ENCODE measurements around the gene CLOCK. TPM values are rescaled to one million over a fixed set of nuclear protein-coding genes. Genes with fewer than 3 reads are reported as not detected.

CLOCK gene
- total and polyA plus RNA-seq, 5 donors = 12.2 to 44.8 (median 34.9) TPM

- no peak for DNase-seq
- Histone ChIP-seq H3K9me3 (ENCODE audit: control insufficient read depth, low read length) (no peaks in the 10 kb centered on the region), H3K4me1 (ENCODE audit: control insufficient read depth, insufficient read depth, low read length) (no peaks in the 10 kb centered on the region), H3K27me3 (ENCODE audit: control insufficient read depth, insufficient read depth) (no peaks in the 10 kb centered on the region), H3K4me3 (ENCODE audit: low read length) (no peak overlapping the region), H3K27ac (ENCODE audit: low read length) (no peak overlapping the region)
- 94% methylated on average over 2 of the region's 2 CpGs for WGBS
- no peak for ATAC-seq
- intact Hi-C loops (cut with DNase I) = no loop called here
These were observed 29.0 kb downstream of the CLOCK start for GRCh38 chr4:55517526-55518229.

GRCh38 chr4:55512922-55513571 lies 33.7 kb downstream of the CLOCK start:
- no peaks in the 10 kb centered on the region for H3K27me3 ChIP-seq (ENCODE audit: control insufficient read depth, insufficient read depth)
- WGBS = 97% methylated on average over 1 of the region's 1 CpG
- H3K9me3 ChIP-seq (ENCODE audit: control insufficient read depth, low read length) = no peaks in the 10 kb centered on the region
- H3K4me3 ChIP-seq (ENCODE audit: low read length) = no peak overlapping the region
- no peak overlapping the region for H3K27ac ChIP-seq (ENCODE audit: low read length)
- DNase-seq = no peak
- ATAC-seq = no peak
- intact Hi-C loops (cut with DNase I) = no loop called here
- no peaks in the 10 kb centered on the region for H3K4me1 ChIP-seq (ENCODE audit: control insufficient read depth, insufficient read depth, low read length)

GRCh38 chr4:55512077-55512476 lies 34.6 kb downstream of the CLOCK start:
- Histone ChIP-seq H3K27me3 (ENCODE audit: control insufficient read depth, insufficient read depth) (no peaks in the 10 kb centered on the region), H3K9me3 (ENCODE audit: control insufficient read depth, low read length) (no peaks in the 10 kb centered on the region), H3K4me1 (ENCODE audit: control insufficient read depth, insufficient read depth, low read length) (no peaks in the 10 kb centered on the region), H3K4me3 (ENCODE audit: low read length) (no peak overlapping the region), H3K27ac (ENCODE audit: low read length) (no peak overlapping the region)
- DNase-seq = no peak
- no peak for ATAC-seq
- intact Hi-C loops (cut with DNase I) = no loop called here
- 98% methylated on average over 1 of the region's 1 CpG for WGBS

GRCh38 chr4:55510685-55511084 lies 36.0 kb downstream of the CLOCK start:
- ATAC-seq (no peak), DNase-seq (no peak)
- Histone ChIP-seq H3K27me3 (ENCODE audit: control insufficient read depth, insufficient read depth) (no peaks in the 10 kb centered on the region), H3K4me1 (ENCODE audit: control insufficient read depth, insufficient read depth, low read length) (no peaks in the 10 kb centered on the region), H3K9me3 (ENCODE audit: control insufficient read depth, low read length) (no peaks in the 10 kb centered on the region), H3K27ac (ENCODE audit: low read length) (no peak overlapping the region), H3K4me3 (ENCODE audit: low read length) (no peak overlapping the region)
- intact Hi-C loops (cut with DNase I) = no loop called here

- no peak for ATAC-seq
- H3K27me3 ChIP-seq (ENCODE audit: control insufficient read depth, insufficient read depth) = no peaks in the 10 kb centered on the region
- H3K4me3 ChIP-seq (ENCODE audit: low read length) = no peak overlapping the region
- no peak overlapping the region for H3K27ac ChIP-seq (ENCODE audit: low read length)
- no peaks in the 10 kb centered on the region for H3K9me3 ChIP-seq (ENCODE audit: control insufficient read depth, low read length)
- intact Hi-C loops (cut with DNase I) = no loop called here
- no peak for DNase-seq
- no peaks in the 10 kb centered on the region for H3K4me1 ChIP-seq (ENCODE audit: control insufficient read depth, insufficient read depth, low read length)
- WGBS = 78% methylated on average over 3 of the region's 3 CpGs
These were observed 37.4 kb downstream of the CLOCK start for GRCh38 chr4:55509266-55509665.

GRCh38 chr4:55507612-55508011 lies 39.1 kb downstream of the CLOCK start:
- H3K27ac ChIP-seq (ENCODE audit: low read length) = no peak overlapping the region
- 88% methylated on average over 1 of the region's 1 CpG for WGBS
- ATAC-seq = no peak
- intact Hi-C loops (cut with DNase I) = no loop called here
- DNase-seq = no peak
- no peak overlapping the region for H3K4me3 ChIP-seq (ENCODE audit: low read length)
- no peaks in the 10 kb centered on the region for H3K4me1 ChIP-seq (ENCODE audit: control insufficient read depth, insufficient read depth, low read length)
- H3K27me3 ChIP-seq (ENCODE audit: control insufficient read depth, insufficient read depth) = no peaks in the 10 kb centered on the region
- H3K9me3 ChIP-seq (ENCODE audit: control insufficient read depth, low read length) = no peaks in the 10 kb centered on the region

- no peak for ATAC-seq
These were observed 43.5 kb downstream of the CLOCK start for GRCh38 chr4:55503169-55503568.

GRCh38 chr4:55500072-55500471 lies 46.6 kb downstream of the CLOCK start:
- no peaks in the 10 kb centered on the region for H3K27me3 ChIP-seq (ENCODE audit: control insufficient read depth, insufficient read depth)
- DNase-seq (no peak), ATAC-seq (no peak)
- intact Hi-C loops (cut with DNase I) = no loop called here
- no peaks in the 10 kb centered on the region for H3K9me3 ChIP-seq (ENCODE audit: control insufficient read depth, low read length)
- H3K27ac ChIP-seq (ENCODE audit: low read length) = no peak overlapping the region
- WGBS = 91% methylated on average over 2 of the region's 2 CpGs
- H3K4me1 ChIP-seq (ENCODE audit: control insufficient read depth, insufficient read depth, low read length) = peaks cover 1% of the 10 kb centered on the region
- H3K4me3 ChIP-seq (ENCODE audit: low read length) = no peak overlapping the region

More at GRCh38 chr4:55503169-55503568, 43.5 kb downstream of the CLOCK start:
- intact Hi-C loops (cut with DNase I) = no loop called here
- Histone ChIP-seq H3K9me3 (ENCODE audit: control insufficient read depth, low read length) (no peaks in the 10 kb centered on the region), H3K27ac (ENCODE audit: low read length) (no peak overlapping the region), H3K4me1 (ENCODE audit: control insufficient read depth, insufficient read depth, low read length) (peaks cover 1% of the 10 kb centered on the region), H3K4me3 (ENCODE audit: low read length) (no peak overlapping the region), H3K27me3 (ENCODE audit: control insufficient read depth, insufficient read depth) (no peaks in the 10 kb centered on the region)
- WGBS = 79% methylated on average over 2 of the region's 2 CpGs
- DNase-seq = no peak

- Histone ChIP-seq H3K4me3 (ENCODE audit: low read length) (no peak overlapping the region), H3K27me3 (ENCODE audit: control insufficient read depth, insufficient read depth) (no peaks in the 10 kb centered on the region), H3K27ac (ENCODE audit: low read length) (no peak overlapping the region), H3K9me3 (ENCODE audit: control insufficient read depth, low read length) (no peaks in the 10 kb centered on the region), H3K4me1 (ENCODE audit: control insufficient read depth, insufficient read depth, low read length) (peaks cover 1% of the 10 kb centered on the region)
- WGBS = 86% methylated on average over 10 of the region's 10 CpGs
- ATAC-seq (no peak), DNase-seq (no peak)
- intact Hi-C loops (cut with DNase I) = no loop called here
These were observed 47.2 kb downstream of the CLOCK start for GRCh38 chr4:55499495-55499894.

- 59% methylated on average over 3 of the region's 3 CpGs for WGBS
- DNase-seq = no peak
- H3K27me3 ChIP-seq (ENCODE audit: control insufficient read depth, insufficient read depth) = no peaks in the 10 kb centered on the region
- no peaks in the 10 kb centered on the region for H3K9me3 ChIP-seq (ENCODE audit: control insufficient read depth, low read length)
- intact Hi-C loops (cut with DNase I) = no loop called here
- no peak overlapping the region for H3K4me3 ChIP-seq (ENCODE audit: low read length)
- H3K4me1 ChIP-seq (ENCODE audit: control insufficient read depth, insufficient read depth, low read length) = peaks cover 1% of the 10 kb centered on the region
- ATAC-seq = no peak
- H3K27ac ChIP-seq (ENCODE audit: low read length) = no peak overlapping the region
These were observed 48.7 kb downstream of the CLOCK start for GRCh38 chr4:55498051-55498450.

GRCh38 chr4:55491486-55491885 lies 55.2 kb downstream of the CLOCK start:
- intact Hi-C loops (cut with DNase I) = no loop called here
- no peak overlapping the region for H3K4me3 ChIP-seq (ENCODE audit: low read length)
- DNase-seq (no peak), ATAC-seq (no peak)
- no peaks in the 10 kb centered on the region for H3K4me1 ChIP-seq (ENCODE audit: control insufficient read depth, insufficient read depth, low read length)
- H3K27ac ChIP-seq (ENCODE audit: low read length) = no peak overlapping the region
- H3K27me3 ChIP-seq (ENCODE audit: control insufficient read depth, insufficient read depth) = no peaks in the 10 kb centered on the region
- no peaks in the 10 kb centered on the region for H3K9me3 ChIP-seq (ENCODE audit: control insufficient read depth, low read length)
- WGBS = 68% methylated on average over 1 of the region's 1 CpG
